ENCODE data around the gene NIN. TPM values are rescaled to one million over a fixed set of nuclear protein-coding genes. Genes with fewer than 3 reads are reported as not detected.

NIN gene
- total RNA-seq, 1 donor from 2014 or later: 45.4 TPM

GRCh38 chr14:50814161-50814560 lies 16.8 kb downstream of the NIN start:
- Mint-ChIP-seq H3K4me1 (ENCODE audit: low read depth, unreplicated experiment) (peaks cover 16% of the 10 kb centered on the region), H3K36me3 (ENCODE audit: low read depth, unreplicated experiment) (peaks cover 8% of the 10 kb centered on the region), H3K27ac (ENCODE audit: unreplicated experiment) (no peak overlapping the region), H3K27me3 (ENCODE audit: low read depth, unreplicated experiment) (no peaks in the 10 kb centered on the region), H3K9me3 (ENCODE audit: unreplicated experiment) (peaks cover 2% of the 10 kb centered on the region), H3K4me3 (ENCODE audit: unreplicated experiment) (no peak overlapping the region)
- Histone ChIP-seq H3K27ac (ENCODE audit: low read depth, low read length) (no peak overlapping the region), H3K79me2 (ENCODE audit: insufficient read depth, low read length) (peaks cover 28% of the 10 kb centered on the region), H3K9me3 (ENCODE audit: insufficient read depth, low read depth, low read length) (no peaks in the 10 kb centered on the region), H3K4me3 (ENCODE audit: insufficient read depth, low read depth, low read length) (no peak overlapping the region), H3K27me3 (ENCODE audit: insufficient read depth, low read length) (no peaks in the 10 kb centered on the region), H3K36me3 (ENCODE audit: insufficient read depth, low read length) (no peaks in the 10 kb centered on the region), H2AFZ (ENCODE audit: low read depth, low read length) (no peak overlapping the region), H3K4me2 (ENCODE audit: low read length) (no peak overlapping the region), H3K4me1 (ENCODE audit: insufficient read depth, low read length) (peaks cover 10% of the 10 kb centered on the region), H3K9ac (ENCODE audit: low read length) (no peak overlapping the region), H4K20me1 (ENCODE audit: insufficient read depth, low read length) (peaks cover 36% of the 10 kb centered on the region)
- TF ChIP-seq EZH2 (IDR thresholded peaks at IDR 0.05; ENCODE audit: insufficient read depth, low read length): no peak
- TF ChIP-seq, protein P1, sequence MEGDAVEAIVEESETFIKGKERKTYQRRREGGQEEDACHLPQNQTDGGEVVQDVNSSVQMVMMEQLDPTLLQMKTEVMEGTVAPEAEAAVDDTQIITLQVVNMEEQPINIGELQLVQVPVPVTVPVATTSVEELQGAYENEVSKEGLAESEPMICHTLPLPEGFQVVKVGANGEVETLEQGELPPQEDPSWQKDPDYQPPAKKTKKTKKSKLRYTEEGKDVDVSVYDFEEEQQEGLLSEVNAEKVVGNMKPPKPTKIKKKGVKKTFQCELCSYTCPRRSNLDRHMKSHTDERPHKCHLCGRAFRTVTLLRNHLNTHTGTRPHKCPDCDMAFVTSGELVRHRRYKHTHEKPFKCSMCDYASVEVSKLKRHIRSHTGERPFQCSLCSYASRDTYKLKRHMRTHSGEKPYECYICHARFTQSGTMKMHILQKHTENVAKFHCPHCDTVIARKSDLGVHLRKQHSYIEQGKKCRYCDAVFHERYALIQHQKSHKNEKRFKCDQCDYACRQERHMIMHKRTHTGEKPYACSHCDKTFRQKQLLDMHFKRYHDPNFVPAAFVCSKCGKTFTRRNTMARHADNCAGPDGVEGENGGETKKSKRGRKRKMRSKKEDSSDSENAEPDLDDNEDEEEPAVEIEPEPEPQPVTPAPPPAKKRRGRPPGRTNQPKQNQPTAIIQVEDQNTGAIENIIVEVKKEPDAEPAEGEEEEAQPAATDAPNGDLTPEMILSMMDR (IDR thresholded peaks at IDR 0.05; ENCODE audit: insufficient read depth, low read depth, low read length): no peak
- DNase-seq (ENCODE audit: low read depth) (no peak), FAIRE-seq (no peak)

DNA sequence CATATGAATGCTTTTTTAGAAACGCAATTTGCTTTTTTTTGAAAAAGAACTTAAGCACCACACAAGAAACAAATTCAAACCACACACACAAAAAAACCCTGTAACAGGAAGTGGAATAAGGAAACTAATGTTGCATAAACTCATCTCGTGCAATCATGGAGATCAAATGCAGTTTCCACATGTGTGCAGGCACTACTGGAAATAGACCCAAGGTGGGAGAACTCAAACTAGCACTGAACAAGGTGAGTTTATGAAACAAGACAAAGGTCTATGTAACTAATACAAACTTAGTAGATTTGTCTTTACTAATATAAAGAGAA lies 17.5 kb downstream of the NIN start:
- no peaks in the 10 kb centered on the region for H3K27me3 Mint-ChIP-seq (ENCODE audit: low read depth, unreplicated experiment)
- H3K4me1 Mint-ChIP-seq (ENCODE audit: low read depth, unreplicated experiment): peaks cover 16% of the 10 kb centered on the region
- no peaks in the 10 kb centered on the region for H3K27me3 ChIP-seq (ENCODE audit: insufficient read depth, low read length)
- H3K4me1 ChIP-seq (ENCODE audit: insufficient read depth, low read length): peaks cover 10% of the 10 kb centered on the region
- no peak overlapping the region for H3K4me2 ChIP-seq (ENCODE audit: low read length)
- no peak overlapping the region for H3K4me3 Mint-ChIP-seq (ENCODE audit: unreplicated experiment)
- peaks cover 2% of the 10 kb centered on the region for H3K9me3 Mint-ChIP-seq (ENCODE audit: unreplicated experiment)
- H3K36me3 ChIP-seq (ENCODE audit: insufficient read depth, low read length): no peaks in the 10 kb centered on the region
- no peak for FAIRE-seq
- no peak overlapping the region for H3K27ac Mint-ChIP-seq (ENCODE audit: unreplicated experiment)
- H3K79me2 ChIP-seq (ENCODE audit: insufficient read depth, low read length): peaks cover 28% of the 10 kb centered on the region
- no peak overlapping the region for H3K4me3 ChIP-seq (ENCODE audit: insufficient read depth, low read depth, low read length)
- no peak overlapping the region for H3K27ac ChIP-seq (ENCODE audit: low read depth, low read length)
- no peak overlapping the region for H3K9ac ChIP-seq (ENCODE audit: low read length)
- no peak for DNase-seq (ENCODE audit: low read depth)
- H3K36me3 Mint-ChIP-seq (ENCODE audit: low read depth, unreplicated experiment): peaks cover 8% of the 10 kb centered on the region
- TF ChIP-seq EZH2 (IDR thresholded peaks at IDR 0.05; ENCODE audit: insufficient read depth, low read length): no peak
- TF ChIP-seq, protein P1 (IDR thresholded peaks at IDR 0.05; ENCODE audit: insufficient read depth, low read depth, low read length): no peak
- H2AFZ ChIP-seq (ENCODE audit: low read depth, low read length): no peak overlapping the region
- no peaks in the 10 kb centered on the region for H3K9me3 ChIP-seq (ENCODE audit: insufficient read depth, low read depth, low read length)
- H4K20me1 ChIP-seq (ENCODE audit: insufficient read depth, low read length): peaks cover 34% of the 10 kb centered on the region

- no peak overlapping the region for H3K4me3 ChIP-seq (ENCODE audit: insufficient read depth, low read depth, low read length)
- H3K79me2 ChIP-seq (ENCODE audit: insufficient read depth, low read length): peaks cover 28% of the 10 kb centered on the region
- H4K20me1 ChIP-seq (ENCODE audit: insufficient read depth, low read length): peaks cover 34% of the 10 kb centered on the region
- Mint-ChIP-seq H3K36me3 (ENCODE audit: low read depth, unreplicated experiment) (peaks cover 8% of the 10 kb centered on the region), H3K9me3 (ENCODE audit: unreplicated experiment) (peaks cover 2% of the 10 kb centered on the region), H3K27me3 (ENCODE audit: low read depth, unreplicated experiment) (no peaks in the 10 kb centered on the region), H3K27ac (ENCODE audit: unreplicated experiment) (no peak overlapping the region), H3K4me1 (ENCODE audit: low read depth, unreplicated experiment) (peaks cover 16% of the 10 kb centered on the region), H3K4me3 (ENCODE audit: unreplicated experiment) (no peak overlapping the region)
- no peak for DNase-seq (ENCODE audit: low read depth)
- no peak overlapping the region for H2AFZ ChIP-seq (ENCODE audit: low read depth, low read length)
- peaks cover 10% of the 10 kb centered on the region for H3K4me1 ChIP-seq (ENCODE audit: insufficient read depth, low read length)
- FAIRE-seq: no peak
- H3K4me2 ChIP-seq (ENCODE audit: low read length): no peak overlapping the region
- H3K27ac ChIP-seq (ENCODE audit: low read depth, low read length): no peak overlapping the region
- TF ChIP-seq EZH2 (IDR thresholded peaks at IDR 0.05; ENCODE audit: insufficient read depth, low read length): no peak
- TF ChIP-seq, protein P1 (IDR thresholded peaks at IDR 0.05; ENCODE audit: insufficient read depth, low read depth, low read length): no peak
- no peaks in the 10 kb centered on the region for H3K9me3 ChIP-seq (ENCODE audit: insufficient read depth, low read depth, low read length)
- no peaks in the 10 kb centered on the region for H3K36me3 ChIP-seq (ENCODE audit: insufficient read depth, low read length)
- no peak overlapping the region for H3K9ac ChIP-seq (ENCODE audit: low read length)
- H3K27me3 ChIP-seq (ENCODE audit: insufficient read depth, low read length): no peaks in the 10 kb centered on the region
Measured at GRCh38 chr14:50812856-50813543, 18.0 kb downstream of the NIN start.

Data from astrocyte (in vitro differentiated cells and primary cell).